HEK293T (cell line): ENCODE data around the gene LYZL4.

Source experiments
- CTCF ChIA-PET: fragments of 350-600 bp; formaldehyde crosslinking; extraction: SDS; loops from one replicate; lab custom pipeline; 2021; ENCODE audit warnings: antibody characterized with exemption, inconsistent platforms; lab: Yijun Ruan, JAX
- POLR2A ChIA-PET: fragments of 350-600 bp; formaldehyde crosslinking; extraction: SDS; loops from one replicate; lab custom pipeline; 2020; ENCODE audit warnings: antibody characterized with exemption, inconsistent platforms; lab: Yijun Ruan, JAX
- DNase-seq: peaks from one replicate; pipeline ENCODE4 v3.0.0; 2012; ENCODE audit warnings: mixed read lengths; ENCODE audit errors: extremely low spot score
- BHLHE40 ChIP-seq: fragments of 450-650 bp; IDR thresholded peaks from 2 replicates; pipeline ENCODE4 v1.6.1; 2016; ENCODE audit warnings: mild to moderate bottlenecking, moderate library complexity, borderline replicate concordance
- CTBP1 ChIP-seq: fragments of 450-650 bp; IDR thresholded peaks from 2 replicates; pipeline ENCODE4 v1.6.1; 2016; ENCODE audit warnings: borderline replicate concordance
- ELF4 ChIP-seq: fragments of 450-650 bp; IDR thresholded peaks from 2 replicates; pipeline ENCODE4 v1.6.1; 2017; ENCODE audit warnings: antibody characterized with exemption
- FOXA1 ChIP-seq: fragments of 450-650 bp; IDR thresholded peaks from 2 replicates; pipeline ENCODE4 v1.6.1; 2016; ENCODE audit warnings: mild to moderate bottlenecking
- FOXK2 ChIP-seq: fragments of 450-650 bp; IDR thresholded peaks from 2 replicates; pipeline ENCODE4 v1.6.1; 2016; ENCODE audit warnings: mild to moderate bottlenecking
- FOXM1 ChIP-seq: fragments of 450-650 bp; IDR thresholded peaks from 2 replicates; pipeline ENCODE4 v1.6.1; 2017; ENCODE audit warnings: mild to moderate bottlenecking, borderline replicate concordance
- L3MBTL2 ChIP-seq: fragments of 450-650 bp; conservative IDR thresholded peaks from 2 replicates; pipeline ENCODE4 v1.6.1; 2016; ENCODE audit warnings: mild to moderate bottlenecking
- LEF1 ChIP-seq: fragments of 450-650 bp; IDR thresholded peaks from 2 replicates; pipeline ENCODE4 v1.6.1; 2017; ENCODE audit warnings: mild to moderate bottlenecking, borderline replicate concordance
- NFRKB ChIP-seq: fragments of 450-650 bp; IDR thresholded peaks from 2 replicates; pipeline ENCODE4 v1.6.1; 2016; ENCODE audit warnings: mild to moderate bottlenecking, moderate library complexity
- SUZ12 ChIP-seq: fragments of 450-650 bp; IDR thresholded peaks from 2 replicates; pipeline ENCODE4 v1.6.1; 2016; ENCODE audit warnings: mild to moderate bottlenecking
- TARDBP ChIP-seq: fragments of 450-650 bp; IDR thresholded peaks from 2 replicates; pipeline ENCODE4 v1.6.1; 2016
- ZNF384 ChIP-seq: fragments of 450-650 bp; IDR thresholded peaks from 2 replicates; pipeline ENCODE4 v1.6.1; 2016
- TF ChIP-seq, protein P1 (sequence below): fragments of 450-650 bp; IDR thresholded peaks from 2 replicates; pipeline ENCODE4 v1.6.1; 2016

The LYZL4 gene

DNA sequence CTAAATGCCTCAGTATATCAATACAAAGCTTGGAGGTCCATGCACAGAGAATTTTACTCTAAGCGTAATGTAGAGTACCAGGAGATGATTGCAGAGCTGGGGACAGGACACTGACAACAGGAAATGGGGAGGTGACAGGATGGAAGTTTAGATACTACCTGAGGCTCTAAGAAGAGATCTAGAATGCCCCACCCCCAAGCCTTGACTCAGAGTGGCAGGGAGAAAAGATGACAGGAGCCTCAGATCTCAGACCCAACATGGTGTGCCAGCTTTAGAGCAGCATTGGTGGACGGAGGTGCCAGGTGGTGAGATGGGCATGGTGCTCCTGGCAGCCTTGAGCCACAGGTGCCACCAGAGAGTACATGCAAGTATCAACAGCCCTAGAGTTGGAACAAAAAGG is 62.5 kb downstream of the LYZL4 start:
- DNase-seq, result no peak
- TF ChIP-seq ELF4 (no peak), L3MBTL2 (no peak), CTBP1 (no peak), BHLHE40 (no peak), SUZ12 (no peak), FOXK2 (no peak), LEF1 (no peak), NFRKB (no peak), FOXA1 (no peak), TARDBP (no peak), FOXM1 (no peak), ZNF384 (no peak)
- TF ChIP-seq, protein P1, sequence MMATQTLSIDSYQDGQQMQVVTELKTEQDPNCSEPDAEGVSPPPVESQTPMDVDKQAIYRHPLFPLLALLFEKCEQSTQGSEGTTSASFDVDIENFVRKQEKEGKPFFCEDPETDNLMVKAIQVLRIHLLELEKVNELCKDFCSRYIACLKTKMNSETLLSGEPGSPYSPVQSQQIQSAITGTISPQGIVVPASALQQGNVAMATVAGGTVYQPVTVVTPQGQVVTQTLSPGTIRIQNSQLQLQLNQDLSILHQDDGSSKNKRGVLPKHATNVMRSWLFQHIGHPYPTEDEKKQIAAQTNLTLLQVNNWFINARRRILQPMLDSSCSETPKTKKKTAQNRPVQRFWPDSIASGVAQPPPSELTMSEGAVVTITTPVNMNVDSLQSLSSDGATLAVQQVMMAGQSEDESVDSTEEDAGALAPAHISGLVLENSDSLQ, result no peak
- ChIA-PET POLR2A (no interaction called here), CTCF (no interaction called here)
